B cell (primary cell): ENCODE data around the gene CFAP61. TPM values are rescaled to one million over a fixed set of nuclear protein-coding genes. Genes with fewer than 3 reads are reported as not detected.

Source experiments
- ATAC-seq: fragments of 200-7000 bp; cut with Tn5 transposase; one replicate; pipeline ENCODE4 v1.10.0; 2021; ENCODE audit warnings: low read depth, mild to moderate bottlenecking, moderate number of reproducible peaks, moderate library complexity
- CTCF ChIA-PET: fragments of 350-600 bp; sonication (Branson Sonifier 250); formaldehyde crosslinking; loops from one replicate; lab custom pipeline; 2021; ENCODE audit warnings: antibody characterized with exemption, inconsistent platforms; lab: Charles Lee
- POLR2A ChIA-PET: fragments of 350-600 bp; sonication (Branson Sonifier 250); formaldehyde crosslinking; loops from one replicate; lab custom pipeline; 2021; ENCODE audit warnings: antibody characterized with exemption; lab: Charles Lee
- DNase-seq: peaks from one replicate; pipeline ENCODE4 v3.0.0; 2013
- H2AFZ ChIP-seq: 2 replicates; pipeline ENCODE4 v1.6.1; 2012; ENCODE audit warnings: mild to moderate bottlenecking, low read depth, low read length; ENCODE audit not compliant: insufficient read depth, poor library complexity, severe bottlenecking
- H3K27ac ChIP-seq, 2 donors: 1 replicate in 1 of 2; 2 replicates in 1 of 2; pipeline ENCODE4 v1.5.1; 2012 to 2013; ENCODE audit warnings: low read length in 2 of 2, mild to moderate bottlenecking in 2 of 2, moderate library complexity in 1 of 2
- H3K27me3 ChIP-seq, 4 experiments: fragments of 200-600 bp in 1 of 4; sonication (generic) in 1 of 4; replicated peaks in 1 of 4; 1 replicate in 2 of 4; 2 replicates in 2 of 4; pipeline versions ENCODE4 v1.6.1 to v1.7.0; 2013 to 2016; ENCODE audit warnings: low read length in 3 of 4, mild to moderate bottlenecking in 2 of 4, mixed read lengths in 1 of 4, moderate library complexity in 1 of 4; ENCODE audit not compliant: insufficient read depth in 4 of 4, control insufficient read depth in 3 of 4; ENCODE audit errors: control extremely low read depth in 1 of 4
- H3K36me3 ChIP-seq, 2 experiments: replicated peaks in 1 of 2; 1 replicate in 1 of 2; 2 replicates in 1 of 2; pipeline versions ENCODE4 v1.6.1 to v1.7.1; 2013; ENCODE audit warnings: low read length in 1 of 2; ENCODE audit not compliant: insufficient read depth in 2 of 2, control insufficient read depth in 1 of 2; ENCODE audit errors: control extremely low read depth in 1 of 2, extremely low read depth in 1 of 2
- H3K4me1 ChIP-seq, 2 donors: fragments of 200-600 bp in 1 of 2; sonication (generic) in 1 of 2; 1 replicate in 1 of 2; 2 replicates in 1 of 2; pipeline versions ENCODE4 v1.5.1 to v1.6.1; 2013 to 2017; ENCODE audit warnings: low read length in 2 of 2; ENCODE audit not compliant: control insufficient read depth in 2 of 2, insufficient read depth in 2 of 2
- H3K4me2 ChIP-seq: replicated peaks from 2 replicates; pipeline ENCODE3; 2012; ENCODE audit warnings: mild to moderate bottlenecking, low read depth, low read length; ENCODE audit not compliant: poor library complexity, severe bottlenecking
- H3K4me3 ChIP-seq, 5 experiments: fragments of 200-600 bp in 1 of 5; sonication (generic) in 1 of 5; 1 replicate in 3 of 5; 2 replicates in 2 of 5; pipeline versions ENCODE4 v1.5.1 to v1.7.0; 2011 to 2016; ENCODE audit warnings: low read length in 4 of 5, mild to moderate bottlenecking in 4 of 5, low read depth in 2 of 5, control low read depth in 1 of 5, moderate library complexity in 1 of 5; ENCODE audit not compliant: insufficient read depth in 1 of 5; ENCODE audit errors: control extremely low read depth in 1 of 5, extremely low read depth in 1 of 5
- H3K79me2 ChIP-seq: fragments of 200-600 bp; sonication (generic); one replicate; pipeline ENCODE4 v1.6.0; 2016; ENCODE audit warnings: low read length; ENCODE audit not compliant: control insufficient read depth, insufficient read depth
- H3K9ac ChIP-seq: fragments of 200-600 bp; sonication (generic); 2 replicates; pipeline ENCODE4 v1.6.1; 2017; ENCODE audit warnings: mild to moderate bottlenecking, low read length, moderate library complexity
- H3K9me3 ChIP-seq, 3 donors: one replicate each; pipeline versions ENCODE4 v1.6.1 to v1.7.1; 2013; ENCODE audit warnings: low read length in 2 of 3; ENCODE audit not compliant: control insufficient read depth in 2 of 3, insufficient read depth in 1 of 3; ENCODE audit errors: control extremely low read depth in 1 of 3
- H4K20me1 ChIP-seq: 2 replicates; pipeline ENCODE4 v1.6.0; 2012; ENCODE audit warnings: mild to moderate bottlenecking, low read length; ENCODE audit not compliant: insufficient read depth, control insufficient read depth, poor library complexity, severe bottlenecking
- H3K27ac Mint-ChIP-seq: one replicate; pipeline ENCODE4 v1.8.0; 2021; ENCODE audit warnings: mixed read lengths
- H3K27me3 Mint-ChIP-seq: one replicate; pipeline ENCODE4 v1.8.0; 2021; ENCODE audit warnings: mixed read lengths
- H3K4me1 Mint-ChIP-seq: one replicate; pipeline ENCODE4 v1.8.0; 2021; ENCODE audit warnings: mixed read lengths
- H3K4me3 Mint-ChIP-seq: one replicate; pipeline ENCODE4 v1.8.0; 2021; ENCODE audit warnings: mixed read lengths
- H3K9me3 Mint-ChIP-seq: one replicate; pipeline ENCODE4 v1.8.0; 2022; ENCODE audit warnings: mixed read lengths; ENCODE audit not compliant: insufficient read depth
- CTCF ChIP-seq: fragments of 200-600 bp; IDR thresholded peaks from one replicate; pipeline ENCODE4 v1.8.0; 2022; ENCODE audit warnings: antibody characterized with exemption, mild to moderate bottlenecking
- EZH2 ChIP-seq: IDR thresholded peaks from 2 replicates; pipeline ENCODE4 v1.6.1; 2012; ENCODE audit warnings: borderline replicate concordance, low read depth, mild to moderate bottlenecking, moderate library complexity, low read length; ENCODE audit not compliant: insufficient read depth, poor library complexity, severe bottlenecking
- WGBS: methylation state at CpG from one replicate; pipeline ENCODE4 v1.1.5; 2013; ENCODE audit warnings: missing lambda C conversion rate; ENCODE audit not compliant: insufficient coverage; 5-methylcytosine and 5-hydroxymethylcytosine counted together
- intact Hi-C: fragments of 100-400 bp; cut with micrococcal nuclease; formaldehyde crosslinking; loops from one replicate; pipeline ENCODE4 v1.10.0; 2022
- polyA plus RNA-seq: library from polyadenylated mRNA; depleted of rRNA; stranded (reverse); fragments of >200 nt; gene quantifications from 2 replicates; pipeline ENCODE4 v1.2.3, GENCODE V29; 2012
- total RNA-seq, 2 donors: library from RNA; stranded (reverse); fragments of 120-200 nt in 1 of 2; gene quantifications; 1 replicate in 1 of 2; 2 replicates in 1 of 2; pipeline versions ENCODE4 v1.2.3 to v1.2.4, GENCODE V29; 2013 to 2022

CFAP61 gene
- total and polyA plus RNA-seq, 2 donors (not counting 1 experiment from before 2014, with no cell fraction given), result not detected

GRCh38 chr20:20210943-20211273 lies 158.6 kb downstream of the CFAP61 start:
- no peaks in the 10 kb centered on the region for H3K9me3 Mint-ChIP-seq
- no peak overlapping the region for H3K4me3 Mint-ChIP-seq

More at GRCh38 chr20:20210943-20211273, 158.6 kb downstream of the CFAP61 start:
- no peak for DNase-seq
- Histone ChIP-seq H3K27me3 (peaks cover 0 to 4% (median 0%) of the 10 kb centered on the region in 4 experiments), H3K27ac (no peak overlapping the region), H3K9ac (no peak overlapping the region), H3K4me2 (no peak overlapping the region), H3K9me3 (no peaks in the 10 kb centered on the region), H2AFZ (no peak overlapping the region), H3K4me1 (no peaks in the 10 kb centered on the region), H3K36me3 (no peaks in the 10 kb centered on the region), H3K79me2 (no peaks in the 10 kb centered on the region), H3K4me3 (no peak overlapping the region), H4K20me1 (no peaks in the 10 kb centered on the region)
- peaks cover 9% of the 10 kb centered on the region for H3K27me3 Mint-ChIP-seq
- H3K4me1 Mint-ChIP-seq, result no peaks in the 10 kb centered on the region
- intact Hi-C loops, result no loop called here
- H3K27ac Mint-ChIP-seq, result no peak overlapping the region
- ChIA-PET CTCF (no interaction called here), POLR2A (no interaction called here)
- TF ChIP-seq EZH2, result no peak
- no peak for TF ChIP-seq CTCF
- no peak for ATAC-seq
- WGBS, result 87% methylated on average over 5 of the region's 6 CpGs
